Measurements from ENCODE around the gene PDE6D. TPM values are rescaled to one million over a fixed set of nuclear protein-coding genes. Genes with fewer than 3 reads are reported as not detected.

PDE6D gene
- total and polyA plus RNA-seq, 2 experiments from 2014 or later: 22.7 to 23.3 TPM

GRCh38 chr2:231708773-231709635 lies 72.1 kb downstream of the PDE6D start:
- no peaks in the 10 kb centered on the region for H3K27me3 ChIP-seq

GRCh38 chr2:231707927-231708772 lies 72.9 kb downstream of the PDE6D start, which contains the start of gene PTMA:
Gene PTMA (plus strand): TSS chr2:231708525. CDS start chr2:231708707, 182 bp downstream.
- Histone ChIP-seq H3K4me3 (peak within 1 kb of the TSS; percentile 81), H3K27ac (peak within 1 kb of the TSS; percentile 99), H3K4me2 (peak within 1 kb of the TSS; percentile 94), H3K4me1 (ENCODE audit: insufficient read depth) (peaks cover 9% of the 10 kb centered on the region), H3K9me3 (ENCODE audit: low read depth) (no peaks in the 10 kb centered on the region), H4K20me1 (ENCODE audit: insufficient read depth, poor library complexity, severe bottlenecking) (peaks cover 44% of the 10 kb centered on the region), H2AFZ (peak within 1 kb of the TSS; percentile 58), H3K9me2 (replicated peaks; ENCODE audit: insufficient read depth) (no peaks in the 10 kb centered on the region), H3K79me2 (peaks cover 53% of the 10 kb centered on the region), H3K36me3 (replicated peaks; ENCODE audit: insufficient read depth, low read depth) (no peaks in the 10 kb centered on the region), H3K27me3 (no peaks in the 10 kb centered on the region)
- WGBS (ENCODE audit: low lambda C conversion rate, missing lambda C conversion rate): 1% methylated on average over 54 of the region's 97 CpGs
- peak; percentile 100 for DNase-seq (ENCODE audit: low spot score)
- TF ChIP-seq EZH2phosphoT487 (IDR thresholded peaks at IDR 0.05; ENCODE audit: low read depth, severe bottlenecking, unreplicated experiment): no peak
- no peak for TF ChIP-seq EZH2 (IDR thresholded peaks at IDR 0.05; ENCODE audit: borderline replicate concordance)
- TF ChIP-seq, protein P1, sequence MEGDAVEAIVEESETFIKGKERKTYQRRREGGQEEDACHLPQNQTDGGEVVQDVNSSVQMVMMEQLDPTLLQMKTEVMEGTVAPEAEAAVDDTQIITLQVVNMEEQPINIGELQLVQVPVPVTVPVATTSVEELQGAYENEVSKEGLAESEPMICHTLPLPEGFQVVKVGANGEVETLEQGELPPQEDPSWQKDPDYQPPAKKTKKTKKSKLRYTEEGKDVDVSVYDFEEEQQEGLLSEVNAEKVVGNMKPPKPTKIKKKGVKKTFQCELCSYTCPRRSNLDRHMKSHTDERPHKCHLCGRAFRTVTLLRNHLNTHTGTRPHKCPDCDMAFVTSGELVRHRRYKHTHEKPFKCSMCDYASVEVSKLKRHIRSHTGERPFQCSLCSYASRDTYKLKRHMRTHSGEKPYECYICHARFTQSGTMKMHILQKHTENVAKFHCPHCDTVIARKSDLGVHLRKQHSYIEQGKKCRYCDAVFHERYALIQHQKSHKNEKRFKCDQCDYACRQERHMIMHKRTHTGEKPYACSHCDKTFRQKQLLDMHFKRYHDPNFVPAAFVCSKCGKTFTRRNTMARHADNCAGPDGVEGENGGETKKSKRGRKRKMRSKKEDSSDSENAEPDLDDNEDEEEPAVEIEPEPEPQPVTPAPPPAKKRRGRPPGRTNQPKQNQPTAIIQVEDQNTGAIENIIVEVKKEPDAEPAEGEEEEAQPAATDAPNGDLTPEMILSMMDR (IDR thresholded peaks at IDR 0.05; ENCODE audit: poor library complexity): no peak

More at GRCh38 chr2:231708773-231709635, 72.1 kb downstream of the PDE6D start:
- no peak overlapping the region for H2AFZ ChIP-seq
- H3K4me1 ChIP-seq (ENCODE audit: insufficient read depth): peaks cover 13% of the 10 kb centered on the region
- no peaks in the 10 kb centered on the region for H3K9me3 ChIP-seq (ENCODE audit: low read depth)
- H3K27ac ChIP-seq: peak overlapping the region; percentile 97
- peaks cover 58% of the 10 kb centered on the region for H3K79me2 ChIP-seq
- WGBS (ENCODE audit: low lambda C conversion rate, missing lambda C conversion rate): under 1% methylated on average over 84 of the region's 118 CpGs
- H3K4me3 ChIP-seq: peak overlapping the region; percentile 81
- H4K20me1 ChIP-seq (ENCODE audit: insufficient read depth, poor library complexity, severe bottlenecking): peaks cover 52% of the 10 kb centered on the region
- TF ChIP-seq, protein P1 (IDR thresholded peaks at IDR 0.05; ENCODE audit: poor library complexity): peak; percentile 14
- TF ChIP-seq EZH2 (IDR thresholded peaks at IDR 0.05; ENCODE audit: borderline replicate concordance): no peak
- H3K9me2 ChIP-seq (replicated peaks; ENCODE audit: insufficient read depth): no peaks in the 10 kb centered on the region
- peak; percentile 66 for DNase-seq (ENCODE audit: low spot score)
- peak overlapping the region; percentile 94 for H3K4me2 ChIP-seq
- no peaks in the 10 kb centered on the region for H3K36me3 ChIP-seq (replicated peaks; ENCODE audit: insufficient read depth, low read depth)

- Histone ChIP-seq H3K4me1 (ENCODE audit: insufficient read depth) (peaks cover 9% of the 10 kb centered on the region), H3K9me3 (ENCODE audit: low read depth) (no peaks in the 10 kb centered on the region), H3K27ac (peak overlapping the region; percentile 99), H3K27me3 (no peaks in the 10 kb centered on the region), H3K4me2 (peak overlapping the region; percentile 81), H3K36me3 (replicated peaks; ENCODE audit: insufficient read depth, low read depth) (no peaks in the 10 kb centered on the region), H3K4me3 (peak overlapping the region; percentile 34), H2AFZ (peak overlapping the region; percentile 58), H4K20me1 (ENCODE audit: insufficient read depth, poor library complexity, severe bottlenecking) (peaks cover 38% of the 10 kb centered on the region), H3K9me2 (replicated peaks; ENCODE audit: insufficient read depth) (no peaks in the 10 kb centered on the region), H3K79me2 (peaks cover 50% of the 10 kb centered on the region)
- DNase-seq (ENCODE audit: low spot score): peak; percentile 70
- WGBS (ENCODE audit: low lambda C conversion rate, missing lambda C conversion rate): 5% methylated on average over 28 of the region's 30 CpGs
- TF ChIP-seq EZH2phosphoT487 (IDR thresholded peaks at IDR 0.05; ENCODE audit: low read depth, severe bottlenecking, unreplicated experiment): no peak
- TF ChIP-seq, protein P1 (IDR thresholded peaks at IDR 0.05; ENCODE audit: poor library complexity): no peak
- no peak for TF ChIP-seq EZH2 (IDR thresholded peaks at IDR 0.05; ENCODE audit: borderline replicate concordance)
Observed at GRCh38 chr2:231707625-231707926, 73.5 kb downstream of the PDE6D start.

Measured in hepatocyte (in vitro differentiated cells).